Prostate gland (tissue), 2 donors: ENCODE results near the gene OR2Z1.

ENCODE experiments used
- POLR2A ChIP-seq: fragments of 450-650 bp; IDR thresholded peaks from one replicate; pipeline ENCODE4 v1.6.1; 2016; ENCODE audit warnings: antibody characterized with exemption, mild to moderate bottlenecking
- TF ChIP-seq, protein P1 (sequence below), 4 experiments: fragments of 200-600 bp in 2 of 4; fragments of 450-650 bp in 2 of 4; sonication (generic) in 2 of 4; IDR thresholded peaks; 1 replicate in 3 of 4; 2 replicates in 1 of 4; pipeline ENCODE4 v1.5.1; 2016 to 2019; ENCODE audit warnings: antibody characterized with exemption in 4 of 4, mild to moderate bottlenecking in 2 of 4, moderate library complexity in 2 of 4

GRCh38 chr19:8702350-8702749, 19.1 kb upstream of the OR2Z1 start:
- TF ChIP-seq POLR2A, result no peak
- TF ChIP-seq, protein P1, sequence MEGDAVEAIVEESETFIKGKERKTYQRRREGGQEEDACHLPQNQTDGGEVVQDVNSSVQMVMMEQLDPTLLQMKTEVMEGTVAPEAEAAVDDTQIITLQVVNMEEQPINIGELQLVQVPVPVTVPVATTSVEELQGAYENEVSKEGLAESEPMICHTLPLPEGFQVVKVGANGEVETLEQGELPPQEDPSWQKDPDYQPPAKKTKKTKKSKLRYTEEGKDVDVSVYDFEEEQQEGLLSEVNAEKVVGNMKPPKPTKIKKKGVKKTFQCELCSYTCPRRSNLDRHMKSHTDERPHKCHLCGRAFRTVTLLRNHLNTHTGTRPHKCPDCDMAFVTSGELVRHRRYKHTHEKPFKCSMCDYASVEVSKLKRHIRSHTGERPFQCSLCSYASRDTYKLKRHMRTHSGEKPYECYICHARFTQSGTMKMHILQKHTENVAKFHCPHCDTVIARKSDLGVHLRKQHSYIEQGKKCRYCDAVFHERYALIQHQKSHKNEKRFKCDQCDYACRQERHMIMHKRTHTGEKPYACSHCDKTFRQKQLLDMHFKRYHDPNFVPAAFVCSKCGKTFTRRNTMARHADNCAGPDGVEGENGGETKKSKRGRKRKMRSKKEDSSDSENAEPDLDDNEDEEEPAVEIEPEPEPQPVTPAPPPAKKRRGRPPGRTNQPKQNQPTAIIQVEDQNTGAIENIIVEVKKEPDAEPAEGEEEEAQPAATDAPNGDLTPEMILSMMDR (IDR thresholded peaks at IDR 0.05), result no peak
